Ishikawa (cell line): ENCODE results near the gene FAM222A.
A peak's percentile ranks its signal among the peaks of the same experiment; 100 is the strongest.

ENCODE experiments used
- CEBPB ChIP-seq: IDR thresholded peaks from 2 replicates; pipeline ENCODE4 v1.6.1; 2012
- CREB1 ChIP-seq: IDR thresholded peaks from 2 replicates; pipeline ENCODE4 v1.6.1; 2012; ENCODE audit warnings: low read depth
- EGR1 ChIP-seq: IDR thresholded peaks from 2 replicates; pipeline ENCODE4 v1.6.1; 2012
- RAD21 ChIP-seq: IDR thresholded peaks from 2 replicates; pipeline ENCODE4 v1.6.1; 2012; ENCODE audit warnings: low read depth
- YY1 ChIP-seq: IDR thresholded peaks from 2 replicates; pipeline ENCODE4 v1.6.1; 2012; ENCODE audit warnings: low read depth
- TF ChIP-seq, protein P1 (sequence below): IDR thresholded peaks from 2 replicates; pipeline ENCODE4 v1.6.1; 2012
- TF ChIP-seq, protein P2 (sequence below): IDR thresholded peaks from 2 replicates; pipeline ENCODE4 v1.6.1; 2012; ENCODE audit warnings: low read depth, mild to moderate bottlenecking
- TF ChIP-seq, protein P3 (sequence below): IDR thresholded peaks from 2 replicates; pipeline ENCODE4 v1.6.1; 2012

DNA sequence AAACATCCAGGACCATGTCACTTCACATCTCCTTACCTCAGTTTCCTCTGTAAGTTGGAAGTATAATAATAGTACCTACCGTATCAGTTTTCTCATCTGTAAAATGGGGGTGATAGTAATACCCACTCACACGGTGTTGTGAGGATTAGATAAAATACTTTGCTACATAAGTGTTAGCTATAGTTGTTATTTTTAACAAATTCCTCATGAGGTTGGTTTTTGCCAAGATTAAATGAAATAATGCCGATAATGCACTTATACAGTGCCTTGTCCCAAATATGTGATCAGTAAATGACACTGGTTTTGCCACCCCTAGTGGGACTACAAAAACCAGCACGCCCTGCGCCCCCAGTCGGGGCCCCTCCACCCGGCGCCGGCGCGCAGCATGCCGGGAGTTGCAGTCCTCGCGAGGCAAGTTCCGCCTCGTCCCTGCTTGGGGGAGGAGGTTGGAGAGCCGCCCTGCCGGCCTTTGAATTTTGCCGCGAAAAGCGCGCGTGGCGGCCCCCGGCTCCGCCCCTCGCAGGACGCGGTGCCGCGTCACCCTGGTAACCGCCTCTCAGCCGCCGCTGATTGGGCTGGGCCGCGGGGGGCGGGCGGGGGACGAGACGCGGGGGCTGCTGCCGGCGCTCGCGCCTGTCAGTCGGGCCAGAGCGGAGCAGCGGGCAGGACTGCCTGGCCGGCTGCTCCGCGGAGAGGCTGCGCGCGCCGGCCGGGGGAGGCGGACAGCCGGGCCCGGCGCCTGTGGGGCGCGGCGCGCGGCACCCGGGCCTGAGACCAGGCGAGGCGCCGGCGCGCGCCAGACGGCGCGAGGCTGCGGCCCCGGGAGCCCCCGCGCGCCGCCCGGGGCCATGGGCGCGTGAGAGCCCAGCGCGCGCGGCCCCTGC lies at the start of gene FAM222A:
- TF ChIP-seq, protein P1, sequence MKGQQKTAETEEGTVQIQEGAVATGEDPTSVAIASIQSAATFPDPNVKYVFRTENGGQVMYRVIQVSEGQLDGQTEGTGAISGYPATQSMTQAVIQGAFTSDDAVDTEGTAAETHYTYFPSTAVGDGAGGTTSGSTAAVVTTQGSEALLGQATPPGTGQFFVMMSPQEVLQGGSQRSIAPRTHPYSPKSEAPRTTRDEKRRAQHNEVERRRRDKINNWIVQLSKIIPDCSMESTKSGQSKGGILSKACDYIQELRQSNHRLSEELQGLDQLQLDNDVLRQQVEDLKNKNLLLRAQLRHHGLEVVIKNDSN: no peak
- TF ChIP-seq CREB1: peak; percentile 55; the same call in 1 of the 2 replicates
- TF ChIP-seq, protein P2, sequence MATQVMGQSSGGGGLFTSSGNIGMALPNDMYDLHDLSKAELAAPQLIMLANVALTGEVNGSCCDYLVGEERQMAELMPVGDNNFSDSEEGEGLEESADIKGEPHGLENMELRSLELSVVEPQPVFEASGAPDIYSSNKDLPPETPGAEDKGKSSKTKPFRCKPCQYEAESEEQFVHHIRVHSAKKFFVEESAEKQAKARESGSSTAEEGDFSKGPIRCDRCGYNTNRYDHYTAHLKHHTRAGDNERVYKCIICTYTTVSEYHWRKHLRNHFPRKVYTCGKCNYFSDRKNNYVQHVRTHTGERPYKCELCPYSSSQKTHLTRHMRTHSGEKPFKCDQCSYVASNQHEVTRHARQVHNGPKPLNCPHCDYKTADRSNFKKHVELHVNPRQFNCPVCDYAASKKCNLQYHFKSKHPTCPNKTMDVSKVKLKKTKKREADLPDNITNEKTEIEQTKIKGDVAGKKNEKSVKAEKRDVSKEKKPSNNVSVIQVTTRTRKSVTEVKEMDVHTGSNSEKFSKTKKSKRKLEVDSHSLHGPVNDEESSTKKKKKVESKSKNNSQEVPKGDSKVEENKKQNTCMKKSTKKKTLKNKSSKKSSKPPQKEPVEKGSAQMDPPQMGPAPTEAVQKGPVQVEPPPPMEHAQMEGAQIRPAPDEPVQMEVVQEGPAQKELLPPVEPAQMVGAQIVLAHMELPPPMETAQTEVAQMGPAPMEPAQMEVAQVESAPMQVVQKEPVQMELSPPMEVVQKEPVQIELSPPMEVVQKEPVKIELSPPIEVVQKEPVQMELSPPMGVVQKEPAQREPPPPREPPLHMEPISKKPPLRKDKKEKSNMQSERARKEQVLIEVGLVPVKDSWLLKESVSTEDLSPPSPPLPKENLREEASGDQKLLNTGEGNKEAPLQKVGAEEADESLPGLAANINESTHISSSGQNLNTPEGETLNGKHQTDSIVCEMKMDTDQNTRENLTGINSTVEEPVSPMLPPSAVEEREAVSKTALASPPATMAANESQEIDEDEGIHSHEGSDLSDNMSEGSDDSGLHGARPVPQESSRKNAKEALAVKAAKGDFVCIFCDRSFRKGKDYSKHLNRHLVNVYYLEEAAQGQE: no peak
- TF ChIP-seq, protein P3, sequence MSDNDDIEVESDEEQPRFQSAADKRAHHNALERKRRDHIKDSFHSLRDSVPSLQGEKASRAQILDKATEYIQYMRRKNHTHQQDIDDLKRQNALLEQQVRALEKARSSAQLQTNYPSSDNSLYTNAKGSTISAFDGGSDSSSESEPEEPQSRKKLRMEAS: peak; percentile 95
- TF ChIP-seq EGR1: peak; percentile 14; the same call in 1 of the 2 replicates
- no peak for TF ChIP-seq RAD21
- TF ChIP-seq CEBPB: no peak
- TF ChIP-seq YY1: 0 out of 2 replicates have a peak, but pooled peaks have one; percentile 16
